GM19468 (cell line): ENCODE results near the gene RGS3.
A peak's percentile ranks its signal among the peaks of the same experiment; 100 is the strongest.

Experiments
- ATAC-seq: cut with Tn5 transposase; IDR thresholded peaks from one replicate; pipeline ENCODE4 v1.9.1; 2021; ENCODE audit warnings: mild to moderate bottlenecking, moderate library complexity, moderate number of reproducible peaks; ENCODE audit not compliant: unreplicated experiment; ENCODE audit errors: extremely low read depth

Gene RGS3

DNA sequence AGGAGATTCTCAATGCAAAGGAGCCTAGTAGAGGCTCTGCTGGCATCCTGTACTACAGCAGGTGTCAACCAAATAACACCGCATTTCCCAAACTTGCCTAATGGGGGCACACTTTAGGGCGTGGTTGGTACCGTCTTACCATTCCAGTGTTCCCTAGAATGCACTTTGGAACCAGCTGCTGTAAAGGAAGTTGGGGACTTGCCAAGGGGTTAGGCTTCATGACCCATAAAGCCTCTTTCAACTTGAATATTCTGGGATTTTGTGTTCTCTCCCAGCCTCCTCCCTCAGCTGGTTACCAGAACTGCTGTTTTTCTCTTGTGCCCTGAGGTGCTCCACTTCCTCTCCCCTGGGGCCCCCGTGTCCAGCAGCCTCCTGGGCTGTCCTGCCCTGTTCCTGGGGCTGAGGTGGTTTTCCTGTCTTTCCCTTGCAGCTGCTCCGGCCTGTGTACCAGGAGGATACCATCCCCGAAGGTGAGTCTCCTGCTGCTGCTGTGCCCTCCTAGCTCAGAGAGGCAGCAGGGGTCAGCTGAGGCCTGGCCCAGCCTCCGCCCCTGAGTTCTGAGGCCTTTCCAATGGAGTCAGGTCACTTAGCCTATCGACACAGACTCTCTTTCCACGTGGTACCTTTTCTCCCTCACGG is 44.7 kb downstream of the RGS3 start:
- ATAC-seq: no peak

DNA sequence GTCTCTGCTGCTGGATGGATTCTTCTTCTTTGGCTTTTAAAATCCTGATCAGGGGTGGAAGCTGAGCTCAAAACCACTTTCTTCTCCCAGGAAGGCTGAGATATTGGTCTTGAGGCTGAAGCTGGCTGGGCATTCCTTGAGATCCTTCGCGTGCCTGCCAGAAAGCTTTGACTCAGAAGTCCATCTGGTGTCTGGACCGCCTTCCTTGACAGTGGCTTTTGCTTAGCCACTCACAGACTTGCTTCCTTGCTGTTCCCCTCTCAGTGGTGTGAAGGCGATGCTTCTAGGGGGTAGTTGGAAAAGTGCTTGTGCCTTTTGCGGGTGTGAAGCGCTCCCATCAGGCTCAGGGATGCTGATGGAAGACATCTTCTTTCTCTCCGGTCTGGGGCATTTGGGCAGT is 45.9 kb downstream of the RGS3 start:
- no peak for ATAC-seq

DNA sequence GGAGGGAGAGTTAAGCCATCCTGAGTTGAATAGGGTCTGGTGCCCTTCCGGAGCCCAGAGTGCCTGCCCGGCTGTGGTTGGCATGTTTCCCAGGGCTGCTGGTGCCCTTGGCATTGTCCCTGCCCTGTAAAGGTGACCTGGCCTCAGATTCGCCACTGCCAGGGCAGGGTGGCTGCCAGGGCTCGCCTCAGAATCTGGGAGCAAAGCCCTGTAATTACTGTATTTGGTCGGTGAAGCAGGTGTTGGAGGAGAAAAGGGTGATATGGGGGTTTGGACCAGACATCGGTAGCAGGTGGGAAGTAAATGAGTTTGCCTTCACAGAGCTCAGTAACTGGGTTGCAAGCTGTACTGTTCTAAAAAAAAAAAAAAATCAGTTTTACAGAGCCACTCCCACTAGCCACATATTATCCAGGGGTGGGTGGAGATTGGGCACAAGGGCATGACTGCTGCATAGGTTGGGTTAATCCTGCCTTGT is 47.6 kb downstream of the RGS3 start:
- no peak for ATAC-seq

DNA sequence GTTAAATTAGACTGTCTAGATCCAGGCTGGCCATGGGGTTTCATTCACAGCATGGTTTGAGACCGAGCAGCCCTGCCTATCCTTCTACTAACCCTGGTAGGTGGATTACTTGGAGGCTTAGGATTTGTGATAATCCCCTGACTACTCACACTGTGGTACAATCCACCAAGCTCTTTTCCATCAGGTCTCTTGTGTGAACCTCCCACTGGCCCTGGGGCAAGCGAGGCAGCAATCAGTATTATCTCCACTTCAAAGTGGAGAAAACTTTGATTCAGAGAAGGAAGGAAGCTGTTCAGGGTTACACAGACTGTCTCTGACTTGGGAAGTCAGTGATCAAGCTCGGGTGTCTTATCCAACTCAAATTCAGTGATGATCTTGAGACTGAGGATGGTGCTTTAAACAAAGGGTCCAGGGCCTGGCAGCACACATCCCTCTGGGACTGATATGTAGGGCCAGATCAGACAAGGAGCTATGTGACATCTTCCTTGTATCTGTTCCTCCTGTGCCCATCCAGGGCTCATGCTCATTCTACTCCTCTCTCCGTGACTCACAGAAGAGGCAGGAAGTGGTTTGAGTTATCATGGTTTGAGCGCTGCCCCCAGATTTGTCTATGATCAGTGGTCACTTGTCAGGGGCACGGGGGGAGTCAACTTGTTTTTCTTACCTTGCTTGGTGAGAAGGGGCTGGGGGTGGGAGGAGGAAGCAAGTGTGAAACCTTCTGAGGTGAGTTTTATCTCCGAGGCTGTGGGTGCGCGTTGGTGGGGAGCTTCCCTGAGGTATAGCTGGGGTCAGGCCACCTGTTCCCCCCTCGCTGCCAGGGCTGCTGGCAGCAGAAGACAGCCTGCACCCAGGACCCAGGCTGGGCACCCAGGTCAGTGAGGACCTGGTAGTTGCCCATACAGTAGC is 48.6 kb downstream of the RGS3 start:
- peak; percentile 24 for ATAC-seq

DNA sequence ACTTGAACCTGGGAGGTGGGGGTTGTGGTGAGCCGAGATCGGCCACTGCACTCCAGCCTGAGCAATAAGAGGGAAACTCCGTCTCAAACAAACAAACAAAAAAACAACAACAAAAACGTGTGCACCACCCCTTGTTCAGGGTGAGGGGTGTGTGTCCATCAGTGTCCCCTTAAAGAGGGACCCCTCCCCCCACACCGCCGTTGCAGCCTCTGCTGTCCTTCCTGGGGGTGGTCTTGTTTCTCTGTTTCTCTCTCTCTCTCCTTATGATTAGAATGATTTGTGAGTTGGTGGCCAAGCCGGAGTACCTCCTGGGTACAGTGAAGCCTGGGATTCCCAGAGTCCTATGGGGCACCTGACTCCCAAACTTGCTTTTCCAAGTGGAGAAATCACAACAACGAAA is 49.6 kb downstream of the RGS3 start:
- ATAC-seq: no peak

DNA sequence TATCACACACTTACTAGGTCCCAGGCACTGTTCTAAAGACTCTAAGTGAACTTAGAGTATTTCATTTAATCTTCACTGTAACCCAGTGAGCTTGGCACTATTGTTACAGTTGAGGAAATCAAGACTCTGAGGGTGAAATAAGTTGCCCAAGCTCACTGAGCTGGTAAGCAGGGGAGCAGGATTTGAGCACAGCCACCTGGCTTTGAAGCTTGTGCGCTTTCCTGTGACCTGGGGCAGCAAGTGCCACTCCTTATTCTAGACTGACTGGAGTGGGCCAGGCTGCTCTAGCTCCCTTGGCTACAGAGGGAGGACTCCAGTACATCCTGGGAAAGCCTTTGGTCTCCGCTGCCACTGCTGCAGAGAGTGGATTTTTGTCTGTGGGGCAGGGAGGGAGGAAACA is 50.0 kb downstream of the RGS3 start:
- no peak for ATAC-seq

DNA sequence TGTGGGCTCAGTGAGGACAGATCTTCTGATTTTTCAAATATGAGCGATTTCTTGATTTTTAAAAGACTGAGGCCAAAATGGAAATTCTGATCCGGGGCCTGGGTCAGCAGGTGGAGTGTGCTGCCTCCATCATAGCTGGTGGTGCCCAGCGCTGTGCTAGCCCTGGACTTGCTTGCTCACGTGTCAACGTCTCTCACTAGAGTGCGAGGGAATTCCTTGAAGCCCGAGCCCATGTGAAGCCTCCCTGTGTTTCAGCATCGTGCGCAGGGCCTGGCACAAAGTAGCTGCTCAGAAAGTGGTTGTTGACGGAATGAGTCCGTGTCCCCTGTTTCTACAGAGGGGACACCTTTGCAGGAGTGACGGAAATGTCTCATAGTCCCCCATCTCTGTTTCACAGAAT is 50.5 kb downstream of the RGS3 start:
- ATAC-seq: no peak

DNA sequence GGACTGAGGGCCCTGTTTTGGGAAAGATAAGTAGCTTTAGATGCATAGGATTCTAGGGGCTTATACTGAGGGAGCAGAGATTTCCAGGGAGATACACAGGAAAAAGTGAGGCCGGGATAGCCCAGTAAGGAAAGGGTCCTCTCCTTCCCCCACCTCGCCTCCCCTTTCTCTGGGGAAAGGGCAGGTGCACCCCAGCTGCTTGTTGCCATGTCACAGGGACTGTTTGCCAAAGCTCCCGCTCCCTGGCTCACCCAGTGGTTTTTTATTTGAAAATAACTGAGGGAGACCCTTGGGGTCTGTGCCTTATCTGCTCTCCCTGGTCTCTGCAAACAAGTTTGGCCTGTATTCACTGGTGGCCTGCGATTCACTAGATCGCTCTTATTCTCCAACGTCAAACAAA is 51.2 kb downstream of the RGS3 start:
- ATAC-seq: no peak

DNA sequence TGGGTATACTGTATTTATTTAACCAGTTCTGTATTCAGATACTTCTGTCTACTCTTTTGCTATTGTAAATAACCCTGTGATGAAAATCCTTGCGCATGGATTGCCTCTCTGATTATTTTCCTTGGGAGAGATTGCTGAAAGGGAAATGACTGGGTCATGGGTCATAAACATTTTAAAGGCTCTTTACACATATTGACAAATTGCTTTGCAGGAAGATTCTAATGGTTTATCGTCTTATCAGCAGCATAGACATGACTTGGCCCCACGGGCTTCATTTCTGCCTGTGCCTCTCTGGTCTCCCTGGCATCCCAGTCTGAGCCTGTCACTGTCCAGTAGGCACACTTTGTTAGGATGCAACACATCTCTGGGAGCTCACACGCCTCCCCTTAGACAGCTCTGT is 52.3 kb downstream of the RGS3 start:
- ATAC-seq: no peak

DNA sequence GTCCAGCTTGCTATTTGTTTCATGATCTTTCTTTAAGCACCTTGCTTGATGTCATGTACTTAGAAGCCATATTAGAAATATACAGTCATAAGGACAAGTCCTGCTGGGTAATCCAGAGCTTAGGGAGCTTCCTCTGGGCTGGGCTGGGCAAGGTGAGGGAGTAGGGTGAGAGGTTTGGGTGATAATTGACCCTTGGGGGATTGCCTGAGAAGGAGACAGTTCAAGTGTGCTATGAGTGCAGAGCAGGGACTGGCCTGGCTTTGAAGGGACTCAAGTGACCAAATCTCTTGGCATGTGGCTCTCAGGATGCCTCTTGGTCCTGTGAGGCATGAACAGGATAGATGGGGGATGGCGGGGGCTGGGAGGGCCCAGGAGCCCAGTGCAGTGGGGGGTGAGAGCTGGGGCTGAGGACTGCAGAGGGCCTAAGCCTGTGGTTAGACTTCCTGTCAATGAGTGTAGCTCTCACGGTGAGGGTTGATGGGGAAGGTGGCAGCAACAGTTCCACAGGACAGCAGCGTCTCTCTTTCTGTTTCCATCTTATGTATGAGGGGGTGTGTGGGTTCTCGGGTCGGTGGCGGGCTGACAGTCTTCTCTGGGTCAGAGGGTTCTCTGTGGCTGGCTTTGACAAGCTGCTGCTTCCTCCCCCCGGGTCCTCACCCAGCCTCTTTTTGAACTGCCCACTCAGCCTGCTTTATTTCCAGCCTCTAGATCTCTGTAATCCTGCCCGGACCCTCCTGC is 53.5 kb downstream of the RGS3 start:
- peak; percentile 84 for ATAC-seq

DNA sequence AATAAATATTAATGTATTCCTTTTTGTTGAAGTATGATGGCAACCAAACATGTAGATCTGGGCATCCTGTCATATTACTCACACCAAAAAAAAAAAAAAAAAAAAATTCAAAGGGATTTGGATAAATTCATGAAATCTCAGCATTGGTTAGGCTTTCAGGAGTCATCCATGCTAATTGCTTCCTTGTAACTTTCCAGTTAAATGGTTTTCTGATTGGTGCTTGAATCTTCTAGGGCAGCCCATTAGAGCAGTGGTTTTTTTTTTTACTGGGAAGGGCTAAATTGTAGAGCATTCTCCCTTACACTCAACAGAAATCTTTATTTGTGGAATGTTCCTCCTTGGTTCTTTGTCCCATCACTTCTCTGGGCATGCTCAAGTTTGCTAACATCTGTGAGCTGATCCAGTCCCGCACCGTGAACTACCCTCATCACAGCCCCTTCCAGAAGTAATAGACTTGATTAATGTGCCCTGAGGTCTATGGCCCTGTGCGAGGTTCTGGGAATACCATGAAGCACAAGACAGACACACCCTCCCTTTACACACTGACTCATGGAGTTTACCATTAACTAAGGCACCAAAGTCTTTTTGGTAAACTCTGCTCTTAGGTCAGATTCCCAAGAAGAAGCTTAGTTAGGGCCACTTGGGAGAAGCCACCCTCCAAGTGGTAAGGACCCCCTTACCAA is 56.0 kb downstream of the RGS3 start:
- no peak for ATAC-seq

DNA sequence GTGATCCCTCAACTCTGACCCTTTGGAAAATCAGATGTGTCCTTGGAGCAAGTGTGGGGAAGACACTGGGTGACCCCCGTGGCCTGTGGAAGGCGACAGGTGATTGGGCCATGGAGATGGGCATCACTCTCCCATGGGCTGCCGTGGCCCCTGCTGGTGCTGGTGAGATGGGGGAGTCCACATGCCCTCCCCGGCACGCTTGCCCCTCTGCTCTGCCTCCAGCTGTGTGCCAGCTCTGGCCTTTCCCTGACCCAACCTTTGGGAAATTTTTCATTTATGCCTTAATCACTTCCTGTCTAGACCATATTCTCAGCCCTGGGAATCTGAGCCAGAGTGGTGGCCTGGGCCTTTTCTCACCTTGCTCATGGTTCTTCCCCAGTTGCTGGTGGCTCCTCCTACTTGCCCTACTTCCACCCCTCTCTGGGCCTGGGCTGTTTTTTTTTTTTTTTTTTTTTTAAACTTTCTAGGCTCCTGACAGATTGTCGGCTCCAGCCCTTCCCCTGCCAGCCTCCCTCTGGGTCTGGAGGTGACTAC is 56.6 kb downstream of the RGS3 start:
- ATAC-seq: no peak

DNA sequence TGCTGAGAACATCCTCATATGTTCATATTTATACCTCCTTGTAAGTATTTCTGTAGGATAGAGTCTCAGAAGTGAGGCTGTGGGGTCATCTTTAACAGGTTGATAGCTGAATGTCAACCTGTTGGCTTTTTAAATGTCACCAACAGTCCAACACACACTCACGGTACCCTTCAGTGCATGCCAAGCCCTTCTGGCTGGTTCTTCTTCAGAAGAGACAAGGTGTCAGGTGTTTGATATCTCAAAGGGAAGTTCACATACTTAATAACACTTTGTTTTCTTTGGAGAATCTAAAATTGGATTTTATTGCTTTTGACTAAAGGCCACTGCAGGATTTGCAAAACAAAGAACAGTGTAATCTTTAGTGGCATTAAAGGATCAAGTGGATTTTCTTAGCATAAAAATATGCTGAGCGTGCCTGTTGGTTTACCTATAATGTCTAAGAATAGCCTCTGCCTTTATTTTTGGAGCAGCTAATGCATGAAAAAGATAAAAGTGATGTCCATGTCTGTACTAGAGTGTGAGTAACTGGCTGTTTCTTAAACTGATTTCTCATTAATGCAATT is 58.2 kb downstream of the RGS3 start:
- no peak for ATAC-seq

DNA sequence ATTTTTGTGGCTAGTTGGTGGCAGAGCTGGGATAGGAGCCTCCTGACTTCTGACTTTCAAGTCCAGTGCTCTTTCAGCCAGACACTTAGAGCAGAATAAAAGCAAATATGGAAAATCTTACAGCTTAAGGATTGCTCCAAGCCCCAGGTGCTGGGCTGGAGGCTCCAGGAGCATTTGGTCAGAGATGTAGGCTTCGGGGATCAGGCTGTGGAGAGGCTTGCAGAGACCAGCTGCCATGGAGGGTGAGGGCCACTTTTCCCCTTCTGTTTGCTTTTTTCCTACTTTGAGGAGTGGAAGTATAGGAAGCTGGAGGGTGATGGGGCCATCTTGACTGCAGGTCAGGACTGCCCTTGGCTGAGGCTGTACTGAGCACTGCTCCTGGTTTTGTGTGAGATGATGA is 58.9 kb downstream of the RGS3 start:
- ATAC-seq: no peak

DNA sequence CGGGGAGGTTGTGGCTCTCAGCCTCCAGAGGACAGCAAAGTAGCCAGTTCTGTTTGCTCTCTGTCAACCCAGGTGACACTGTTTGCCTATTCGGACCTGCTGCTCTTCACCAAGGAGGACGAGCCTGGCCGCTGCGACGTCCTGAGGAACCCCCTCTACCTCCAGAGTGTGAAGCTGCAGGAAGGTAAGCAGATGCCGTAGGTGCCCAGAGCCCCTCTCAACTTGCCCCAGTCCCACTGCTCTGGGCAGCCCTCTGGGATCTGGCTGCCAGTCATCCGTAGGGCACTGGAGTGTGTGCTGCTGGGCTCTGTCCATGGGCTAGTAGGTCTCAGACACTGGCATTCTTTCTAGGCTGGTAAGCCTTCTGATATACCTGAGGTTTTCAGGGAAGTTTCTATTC is 59.3 kb downstream of the RGS3 start:
- no peak for ATAC-seq

DNA sequence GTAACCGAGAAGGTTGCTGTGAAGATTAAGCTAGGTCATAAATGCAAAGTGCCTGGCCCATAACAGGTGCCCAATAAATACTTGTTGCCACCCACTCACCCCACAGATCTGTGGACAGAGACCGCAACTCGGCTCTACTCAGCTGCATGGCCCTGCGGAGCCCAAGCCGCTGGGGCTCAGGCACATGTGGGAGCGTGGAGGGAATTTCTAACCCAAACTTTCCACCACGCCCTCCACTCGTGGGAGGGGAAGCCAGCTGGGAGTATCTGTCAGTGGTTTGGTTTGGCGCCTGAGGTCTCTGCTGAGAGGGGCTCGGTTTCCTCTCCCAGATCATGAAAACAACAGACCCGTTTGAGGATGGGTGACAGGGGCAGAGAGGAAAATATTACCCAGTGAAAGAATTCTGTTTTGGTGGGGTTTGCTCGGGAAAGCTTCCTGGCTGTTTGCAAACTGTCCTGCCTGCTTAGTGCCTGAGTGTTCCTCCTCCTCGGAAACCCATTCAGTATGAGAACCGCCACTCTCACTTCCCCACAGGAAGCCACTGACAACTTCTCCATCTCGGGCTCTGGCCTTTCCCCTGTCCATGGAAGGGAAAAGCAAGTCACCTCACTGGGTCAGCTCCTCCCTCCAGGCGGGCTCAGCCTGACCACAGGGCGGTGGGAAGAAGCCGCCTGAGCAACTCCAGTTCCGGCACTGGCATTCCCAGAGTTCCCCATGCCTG is 60.1 kb downstream of the RGS3 start:
- peak; percentile 93 for ATAC-seq

DNA sequence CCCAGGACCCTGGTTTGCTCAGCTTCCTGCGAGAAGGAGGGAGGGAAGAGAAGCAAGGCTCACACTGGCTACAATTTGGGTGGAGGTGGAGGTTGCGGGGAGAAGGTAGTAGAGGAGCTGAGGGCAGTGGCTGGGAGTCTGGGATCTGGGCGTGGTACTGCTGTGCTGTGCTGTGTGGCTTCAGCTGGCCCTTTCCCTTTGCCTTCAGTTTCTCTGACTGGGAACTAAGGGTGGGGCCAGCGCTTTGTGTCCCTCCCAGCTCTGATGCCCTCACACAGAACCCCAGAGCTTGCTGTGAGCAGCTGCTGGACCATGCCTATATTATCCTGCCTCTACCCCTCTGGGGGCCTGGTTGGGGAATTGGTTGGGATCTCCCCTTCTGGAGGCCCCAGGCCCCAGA is 60.9 kb downstream of the RGS3 start:
- ATAC-seq: no peak

DNA sequence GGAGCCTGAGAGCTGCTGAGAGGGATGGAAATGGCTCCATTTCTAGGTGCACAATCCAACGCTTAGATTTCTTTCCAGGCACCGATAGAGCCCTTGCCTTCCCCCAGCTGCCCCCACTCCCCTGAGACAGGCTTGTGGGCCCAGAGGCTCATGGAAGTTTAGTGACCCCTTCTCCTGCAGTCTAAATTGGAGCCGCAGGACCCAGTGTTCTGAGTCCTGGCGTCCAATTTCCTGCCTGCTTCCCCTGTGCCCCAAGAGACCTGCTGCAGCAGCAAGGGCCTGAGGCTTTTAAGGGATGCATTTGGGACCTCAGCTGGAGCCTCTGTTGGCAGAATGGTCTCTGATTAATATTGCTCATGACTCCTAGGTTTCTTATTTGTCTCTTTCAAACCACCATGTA is 61.7 kb downstream of the RGS3 start:
- no peak for ATAC-seq

DNA sequence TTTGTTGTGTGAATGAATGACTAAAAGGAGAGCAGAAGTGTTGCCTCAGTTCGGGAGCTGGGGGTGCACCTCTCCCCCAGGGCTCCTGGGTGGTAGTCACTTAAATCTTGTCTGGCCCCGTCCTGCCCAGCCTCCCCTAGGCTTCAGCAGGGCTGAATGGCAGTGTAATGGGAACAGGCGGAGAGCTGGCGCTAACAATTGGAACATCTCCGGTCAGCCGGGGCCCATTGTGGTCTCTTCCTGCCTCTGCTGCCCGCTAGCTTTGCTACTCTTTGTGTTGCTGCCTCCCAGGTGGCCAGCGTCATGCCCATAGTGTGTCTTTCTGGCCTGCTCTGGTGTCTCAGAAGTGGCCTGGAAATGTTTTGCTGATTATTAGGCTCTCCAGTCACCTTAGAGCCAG is 62.3 kb downstream of the RGS3 start:
- ATAC-seq: no peak
